GM12872 (cell line): ENCODE measurements around the gene AMOTL1.

ENCODE experiments used
- TF ChIP-seq, protein P1 (sequence below): IDR thresholded peaks from 3 replicates; pipeline ENCODE4 v1.5.1; 2011; ENCODE audit warnings: low read depth, mild to moderate bottlenecking, low read length, moderate library complexity; ENCODE audit not compliant: insufficient read depth

Gene AMOTL1

DNA sequence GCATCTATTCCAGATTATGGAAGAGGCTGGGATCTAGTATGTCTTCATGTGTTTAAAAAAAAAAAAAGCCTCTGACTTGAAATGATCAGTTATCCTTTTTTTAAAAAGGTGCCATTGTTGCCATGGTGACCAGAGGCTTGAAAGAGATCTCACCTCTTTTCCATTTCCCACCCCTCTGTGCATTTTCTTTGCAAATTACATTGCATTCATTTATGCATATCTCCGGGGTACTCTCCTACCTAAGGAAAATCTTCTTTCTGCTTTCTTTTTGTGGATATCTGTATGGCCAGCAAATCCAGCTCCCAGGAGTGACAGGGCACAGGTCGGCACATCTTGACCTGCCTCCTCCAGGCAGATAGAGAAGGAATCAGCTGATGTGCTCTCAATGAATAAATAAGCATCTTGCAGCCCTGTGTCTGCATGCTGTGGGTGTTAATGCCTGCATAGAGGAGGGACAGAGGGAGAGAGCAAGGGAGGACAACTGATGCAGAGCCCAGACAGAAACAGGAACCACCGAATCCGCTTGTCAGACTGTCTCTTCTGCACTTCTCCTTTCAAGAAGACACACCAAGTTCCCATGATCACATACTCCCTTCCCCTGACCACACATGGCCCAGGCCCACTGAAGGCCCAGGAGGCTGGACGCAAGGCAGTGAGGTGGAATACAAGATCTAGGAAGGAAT lies 154.3 kb downstream of the AMOTL1 start:
- TF ChIP-seq, protein P1, sequence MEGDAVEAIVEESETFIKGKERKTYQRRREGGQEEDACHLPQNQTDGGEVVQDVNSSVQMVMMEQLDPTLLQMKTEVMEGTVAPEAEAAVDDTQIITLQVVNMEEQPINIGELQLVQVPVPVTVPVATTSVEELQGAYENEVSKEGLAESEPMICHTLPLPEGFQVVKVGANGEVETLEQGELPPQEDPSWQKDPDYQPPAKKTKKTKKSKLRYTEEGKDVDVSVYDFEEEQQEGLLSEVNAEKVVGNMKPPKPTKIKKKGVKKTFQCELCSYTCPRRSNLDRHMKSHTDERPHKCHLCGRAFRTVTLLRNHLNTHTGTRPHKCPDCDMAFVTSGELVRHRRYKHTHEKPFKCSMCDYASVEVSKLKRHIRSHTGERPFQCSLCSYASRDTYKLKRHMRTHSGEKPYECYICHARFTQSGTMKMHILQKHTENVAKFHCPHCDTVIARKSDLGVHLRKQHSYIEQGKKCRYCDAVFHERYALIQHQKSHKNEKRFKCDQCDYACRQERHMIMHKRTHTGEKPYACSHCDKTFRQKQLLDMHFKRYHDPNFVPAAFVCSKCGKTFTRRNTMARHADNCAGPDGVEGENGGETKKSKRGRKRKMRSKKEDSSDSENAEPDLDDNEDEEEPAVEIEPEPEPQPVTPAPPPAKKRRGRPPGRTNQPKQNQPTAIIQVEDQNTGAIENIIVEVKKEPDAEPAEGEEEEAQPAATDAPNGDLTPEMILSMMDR = no peak

DNA sequence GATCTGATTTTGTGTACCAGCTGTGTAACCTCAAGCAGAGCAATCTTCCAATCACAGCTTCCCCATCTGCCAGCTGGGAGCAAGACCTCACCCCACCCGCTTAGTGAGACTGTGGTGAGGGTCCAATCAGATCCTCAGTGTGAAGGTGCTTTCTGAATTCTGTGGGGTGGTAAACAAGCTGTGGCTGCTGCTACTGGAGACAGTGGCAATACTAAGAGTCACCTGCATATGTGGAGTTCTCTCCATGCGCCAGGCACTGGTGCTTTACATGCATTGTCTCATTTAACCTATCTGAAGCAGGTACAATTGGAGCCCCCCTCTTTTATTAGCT lies 154.8 kb downstream of the AMOTL1 start:
- TF ChIP-seq, protein P1 = no peak

DNA sequence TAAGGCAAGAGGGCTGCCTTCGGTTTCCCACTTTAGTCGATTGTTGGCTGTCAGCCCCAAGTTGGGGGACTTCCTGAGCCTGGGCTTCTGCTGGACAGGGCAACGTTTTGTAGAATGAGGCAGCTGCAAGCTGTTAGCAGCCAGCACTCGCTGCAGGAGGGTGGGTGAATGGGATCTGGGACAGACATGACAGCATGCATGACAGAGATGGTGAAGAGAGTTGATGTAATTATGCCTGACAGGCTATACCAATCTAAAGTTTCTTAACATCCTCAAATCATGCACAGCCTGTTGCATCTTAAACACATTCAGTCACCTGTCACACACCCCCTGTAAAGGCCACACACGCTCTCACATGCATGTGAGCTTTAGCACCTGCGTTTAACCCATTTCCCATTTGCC lies 156.0 kb downstream of the AMOTL1 start:
- TF ChIP-seq, protein P1 = no peak

DNA sequence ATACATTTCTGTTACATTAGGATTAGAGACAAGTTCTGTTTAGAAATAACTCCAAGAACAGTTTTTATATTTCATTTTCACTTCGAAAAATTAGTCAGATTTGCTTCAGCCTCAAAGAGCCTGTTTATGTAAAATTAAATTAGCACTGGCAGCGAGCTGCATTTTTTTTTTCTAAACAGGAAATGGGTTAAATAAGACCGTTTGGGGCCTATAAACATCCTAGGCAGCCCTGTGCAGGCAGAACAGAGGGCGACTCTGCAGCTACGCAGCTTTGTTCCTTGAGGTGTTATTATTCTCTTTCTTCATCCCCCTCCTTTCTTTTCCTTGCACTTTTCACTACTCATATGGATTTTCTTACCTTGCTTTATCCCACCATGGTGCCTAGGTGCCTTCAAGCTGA lies 156.5 kb downstream of the AMOTL1 start:
- TF ChIP-seq, protein P1 = no peak

DNA sequence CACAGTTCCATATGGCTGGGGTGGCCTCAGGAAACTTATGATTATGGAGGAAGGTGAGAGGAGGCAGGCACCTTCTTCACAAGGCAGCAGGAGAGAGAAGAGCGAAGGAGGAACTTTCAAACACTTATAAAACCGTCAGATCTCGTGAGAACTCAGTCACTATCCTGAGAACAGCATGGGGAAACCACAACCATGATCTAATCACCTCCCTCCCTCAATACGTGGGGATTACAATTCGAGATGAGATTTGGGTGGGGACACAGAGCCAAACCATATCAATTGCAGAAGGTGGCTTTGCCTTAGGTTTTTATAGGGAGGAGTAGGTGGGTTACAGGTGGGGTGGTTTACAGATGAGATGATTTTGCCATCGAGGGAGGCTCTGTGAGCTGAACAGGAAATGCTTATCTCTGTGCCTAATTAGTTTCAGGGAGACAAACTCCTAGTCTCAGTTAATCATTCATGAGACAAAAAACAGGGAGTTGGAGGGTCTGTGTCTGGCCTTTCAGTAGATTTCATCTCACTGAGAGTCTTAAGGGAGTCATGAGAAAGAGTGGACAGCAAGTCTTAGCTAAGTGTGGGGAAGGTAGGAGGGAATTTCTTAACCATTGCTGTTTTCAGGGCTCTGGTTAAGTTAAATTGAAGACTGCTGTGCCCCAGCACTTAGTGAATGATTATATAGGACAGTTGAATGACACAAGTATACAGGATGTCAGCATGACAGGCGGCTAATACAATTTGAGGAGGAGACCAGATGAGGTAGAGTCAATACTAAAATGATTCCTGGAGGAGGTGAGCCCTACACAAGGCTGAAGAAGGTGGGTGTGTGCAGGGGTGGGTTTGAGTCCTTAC lies 157.5 kb downstream of the AMOTL1 start:
- TF ChIP-seq, protein P1 = no peak

- TF ChIP-seq, protein P1 = no peak
Observed at GRCh38 chr11:94926271-94926625, 158.1 kb downstream of the AMOTL1 start.
